ENCODE results near the gene ALG5.

The ALG5 gene

DNA sequence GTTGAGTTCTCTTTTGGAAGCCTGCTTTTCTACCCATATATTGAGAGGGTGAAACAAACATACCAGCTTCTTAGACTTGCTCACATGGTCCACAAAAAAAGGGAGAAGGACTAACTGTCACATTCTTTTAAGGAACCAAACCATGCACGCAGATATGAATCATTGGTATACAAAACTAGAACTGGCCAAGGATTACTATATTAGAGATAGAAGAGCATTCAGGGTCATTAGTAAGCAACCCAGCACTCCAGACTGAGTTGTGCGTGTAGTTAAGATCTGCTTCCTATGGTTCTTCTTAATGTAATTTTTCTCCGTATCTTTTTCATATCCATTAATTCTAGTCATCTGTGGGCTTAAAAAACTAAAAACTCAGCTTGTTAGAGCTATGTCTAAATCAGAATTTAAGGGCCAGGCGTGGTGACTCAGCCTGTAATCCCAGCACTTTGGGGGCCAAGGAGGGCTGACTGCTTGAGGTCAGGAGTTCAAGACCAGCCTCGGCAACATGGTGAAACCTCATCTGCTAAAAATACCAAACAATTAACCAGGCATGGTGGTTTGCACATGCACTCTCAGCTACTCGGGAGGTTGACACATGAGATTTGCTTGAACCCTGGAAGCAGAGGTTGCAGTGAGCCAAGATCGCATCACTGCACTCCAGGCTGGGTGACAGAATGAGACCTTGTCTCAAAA lies 19.6 kb downstream of the ALG5 start:
- no peaks in the 10 kb centered on the region for H3K27me3 ChIP-seq (ENCODE audit: low read depth, low read length)
- no peak overlapping the region for H3K4me3 ChIP-seq (ENCODE audit: low read depth in 1 of 2, low read length in 2 of 2)
- no peaks in the 10 kb centered on the region for H3K4me1 ChIP-seq (ENCODE audit: control insufficient read depth in 1 of 2, insufficient read depth in 2 of 2, low read length in 2 of 2)
- no peaks in the 10 kb centered on the region for H3K9me3 ChIP-seq (ENCODE audit: control insufficient read depth in 1 of 2, low read length in 2 of 2)
- peaks cover 24 to 32% of the 10 kb centered on the region in 2 donors for H3K36me3 ChIP-seq (ENCODE audit: control insufficient read depth in 1 of 2, insufficient read depth in 2 of 2, low read length in 2 of 2)
- H3K27ac ChIP-seq (ENCODE audit: low read length) = no peak overlapping the region

DNA sequence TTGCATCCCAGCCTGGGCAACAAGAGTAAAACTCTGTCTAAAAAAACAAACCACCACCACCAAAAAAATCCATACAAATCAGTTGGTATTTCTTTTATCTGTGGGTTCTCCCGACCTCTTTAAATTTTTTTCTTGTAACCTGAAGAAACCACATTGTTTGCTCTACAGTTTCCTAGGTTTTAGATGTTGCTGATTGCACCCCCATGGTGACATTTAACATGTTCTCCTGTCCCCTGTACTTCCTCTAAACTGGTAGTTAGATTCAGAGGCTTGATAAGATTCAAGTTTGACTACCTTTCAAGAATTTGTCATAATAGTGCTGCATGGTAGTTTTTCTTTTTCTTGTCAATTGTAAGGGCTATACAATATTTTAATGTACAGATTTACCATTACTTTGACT lies 24.0 kb downstream of the ALG5 start:
- no peaks in the 10 kb centered on the region for H3K9me3 ChIP-seq (ENCODE audit: control insufficient read depth in 1 of 2, low read length in 2 of 2)
- no peaks in the 10 kb centered on the region for H3K4me1 ChIP-seq (ENCODE audit: control insufficient read depth in 1 of 2, insufficient read depth in 2 of 2, low read length in 2 of 2)
- peaks cover 6 to 32% of the 10 kb centered on the region in 2 donors for H3K36me3 ChIP-seq (ENCODE audit: control insufficient read depth in 1 of 2, insufficient read depth in 2 of 2, low read length in 2 of 2)
- H3K27me3 ChIP-seq (ENCODE audit: low read depth, low read length) = no peaks in the 10 kb centered on the region
- no peak overlapping the region for H3K4me3 ChIP-seq (ENCODE audit: low read depth in 1 of 2, low read length in 2 of 2)
- H3K27ac ChIP-seq (ENCODE audit: low read length) = no peak overlapping the region

DNA sequence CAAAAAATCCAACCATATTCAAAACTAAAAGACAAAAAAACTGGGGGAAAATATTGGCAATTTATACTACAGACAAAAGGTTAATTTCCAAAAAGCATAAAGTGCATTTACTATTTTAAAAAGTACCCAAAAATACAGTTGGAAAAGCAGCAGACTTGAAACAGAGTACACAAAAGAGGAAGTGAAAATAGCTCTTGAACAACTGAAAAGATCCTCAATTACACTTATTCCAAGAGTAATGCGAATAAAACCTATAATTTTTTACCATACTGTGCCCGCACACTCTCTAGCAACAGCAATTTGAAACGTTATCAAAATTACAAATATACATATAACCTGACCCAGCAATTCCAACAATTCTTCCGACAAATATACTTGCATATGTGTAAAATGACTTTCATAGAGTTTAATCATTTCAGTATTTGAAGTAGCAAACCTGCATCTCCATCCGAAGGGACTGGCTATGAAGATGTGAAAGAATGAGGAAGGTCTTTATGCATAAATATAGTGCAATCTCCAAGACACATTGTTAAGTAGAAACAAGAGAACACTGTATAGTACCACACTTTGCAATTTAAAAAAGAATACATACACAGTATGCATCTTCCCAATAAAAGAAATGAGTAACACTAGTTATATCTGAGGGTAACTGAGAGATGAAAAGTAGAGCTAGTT lies 25.4 kb downstream of the ALG5 start:
- Histone ChIP-seq H3K27me3 (ENCODE audit: low read depth, low read length) (no peaks in the 10 kb centered on the region), H3K4me1 (ENCODE audit: control insufficient read depth in 1 of 2, insufficient read depth in 2 of 2, low read length in 2 of 2) (no peaks in the 10 kb centered on the region), H3K27ac (ENCODE audit: low read length) (no peak overlapping the region), H3K4me3 (ENCODE audit: low read depth in 1 of 2, low read length in 2 of 2) (no peak overlapping the region), H3K36me3 (ENCODE audit: control insufficient read depth in 1 of 2, insufficient read depth in 2 of 2, low read length in 2 of 2) (peaks cover 3 to 32% of the 10 kb centered on the region in 2 donors), H3K9me3 (ENCODE audit: control insufficient read depth in 1 of 2, low read length in 2 of 2) (no peaks in the 10 kb centered on the region)

DNA sequence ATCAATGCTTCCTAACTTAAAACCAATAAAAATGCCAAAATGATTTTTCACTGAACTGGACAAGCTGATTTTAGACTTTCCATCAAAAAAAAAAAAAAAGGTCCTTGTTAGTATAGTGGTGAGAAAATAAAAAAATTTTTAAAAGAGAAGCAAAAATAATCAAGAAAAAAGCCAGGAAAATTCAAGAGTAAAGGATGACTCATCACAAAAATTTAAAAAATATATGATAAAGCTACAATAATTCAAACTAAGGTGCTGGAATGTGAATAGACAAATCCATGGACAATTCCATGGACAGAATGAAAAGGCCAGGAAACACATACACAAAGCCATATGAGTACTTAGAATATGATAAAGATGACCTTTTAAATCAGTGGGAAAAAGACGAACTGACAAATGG lies 26.1 kb downstream of the ALG5 start:
- peaks cover 9 to 35% of the 10 kb centered on the region in 2 donors for H3K36me3 ChIP-seq (ENCODE audit: control insufficient read depth in 1 of 2, insufficient read depth in 2 of 2, low read length in 2 of 2)
- H3K9me3 ChIP-seq (ENCODE audit: control insufficient read depth in 1 of 2, low read length in 2 of 2) = no peaks in the 10 kb centered on the region
- no peaks in the 10 kb centered on the region for H3K27me3 ChIP-seq (ENCODE audit: low read depth, low read length)
- H3K27ac ChIP-seq (ENCODE audit: low read length) = no peak overlapping the region
- no peak overlapping the region for H3K4me3 ChIP-seq (ENCODE audit: low read depth in 1 of 2, low read length in 2 of 2)
- H3K4me1 ChIP-seq (ENCODE audit: control insufficient read depth in 1 of 2, insufficient read depth in 2 of 2, low read length in 2 of 2) = no peaks in the 10 kb centered on the region

DNA sequence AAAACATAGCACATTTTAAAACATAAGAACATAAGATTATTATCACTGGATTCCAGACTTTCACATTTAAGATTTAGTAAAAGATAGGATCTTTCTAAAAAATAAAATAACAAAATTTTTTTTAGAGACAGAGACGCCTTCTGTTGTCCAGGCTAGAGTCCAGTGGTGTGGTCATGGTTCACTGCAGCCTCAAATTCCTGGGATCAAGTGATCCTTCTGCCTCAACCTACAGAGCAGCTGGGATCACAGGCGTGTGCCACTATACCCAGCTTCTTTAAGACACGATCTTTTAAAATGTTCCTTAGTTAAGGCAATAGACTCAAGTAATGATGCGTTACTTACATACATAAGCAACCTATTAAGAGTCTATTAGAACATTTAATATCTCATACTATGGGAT lies 32.7 kb downstream of the ALG5 start:
- Histone ChIP-seq H3K4me1 (ENCODE audit: control insufficient read depth in 1 of 2, insufficient read depth in 2 of 2, low read length in 2 of 2) (no peaks in the 10 kb centered on the region), H3K4me3 (ENCODE audit: low read depth in 1 of 2, low read length in 2 of 2) (no peak overlapping the region), H3K27me3 (ENCODE audit: low read depth, low read length) (no peaks in the 10 kb centered on the region), H3K36me3 (ENCODE audit: control insufficient read depth in 1 of 2, insufficient read depth in 2 of 2, low read length in 2 of 2) (peaks cover 17 to 33% of the 10 kb centered on the region in 2 donors), H3K27ac (ENCODE audit: low read length) (no peak overlapping the region), H3K9me3 (ENCODE audit: control insufficient read depth in 1 of 2, low read length in 2 of 2) (no peaks in the 10 kb centered on the region)

DNA sequence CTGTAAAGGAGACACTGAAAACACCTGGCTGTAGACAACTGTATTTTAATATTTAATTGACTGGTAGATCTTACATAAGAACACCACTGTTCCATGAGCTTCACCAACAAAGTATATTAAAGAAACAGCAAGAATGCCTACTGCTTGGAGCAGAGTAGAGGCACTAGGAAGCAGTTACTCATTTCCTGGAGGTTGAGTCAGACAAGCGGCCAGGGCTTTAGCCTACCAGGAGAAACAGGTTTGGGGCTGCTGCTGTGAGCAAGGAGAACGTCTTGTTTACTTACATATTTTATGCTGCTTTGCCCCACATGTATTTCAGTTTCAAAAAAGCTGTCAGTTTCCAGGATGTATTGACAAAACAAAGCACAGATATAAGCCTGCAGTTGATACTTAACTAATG lies 33.4 kb downstream of the ALG5 start:
- H3K36me3 ChIP-seq (ENCODE audit: control insufficient read depth in 1 of 2, insufficient read depth in 2 of 2, low read length in 2 of 2) = peaks cover 17 to 31% of the 10 kb centered on the region in 2 donors
- no peak overlapping the region for H3K27ac ChIP-seq (ENCODE audit: low read length)
- no peaks in the 10 kb centered on the region for H3K4me1 ChIP-seq (ENCODE audit: control insufficient read depth in 1 of 2, insufficient read depth in 2 of 2, low read length in 2 of 2)

DNA sequence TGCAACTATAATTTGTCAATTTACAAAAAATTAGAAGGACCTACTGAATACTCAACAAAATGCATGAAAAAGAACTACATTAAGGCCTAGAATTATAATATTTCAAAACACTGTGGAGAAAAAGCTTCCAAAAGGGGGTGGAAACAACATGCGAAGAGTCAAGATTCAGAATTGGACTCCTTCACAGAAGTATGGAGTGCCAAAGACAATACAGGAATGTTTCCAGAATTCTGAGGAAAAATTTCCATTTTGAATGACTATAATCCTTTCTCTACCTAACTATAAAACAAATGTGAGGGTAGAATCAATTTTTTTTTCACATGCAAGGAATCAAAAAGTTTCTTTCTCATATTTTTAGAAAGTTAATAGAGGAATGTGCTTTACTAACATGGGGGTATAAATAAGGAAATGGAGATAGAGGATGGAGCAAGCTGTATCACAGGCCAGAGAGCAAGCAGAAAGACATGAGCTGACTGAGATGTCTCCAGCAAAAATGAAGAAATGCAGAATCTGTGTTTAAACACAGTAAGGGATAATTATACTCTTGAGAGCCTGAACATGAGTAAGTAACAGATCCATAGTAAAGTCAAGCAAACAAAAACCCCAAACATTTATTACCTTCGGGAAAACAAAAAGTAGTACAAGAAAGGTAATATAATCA lies 39.6 kb downstream of the ALG5 start:
- Histone ChIP-seq H3K36me3 (ENCODE audit: control insufficient read depth in 1 of 2, insufficient read depth in 2 of 2, low read length in 2 of 2) (peaks cover 12 to 20% of the 10 kb centered on the region in 2 donors), H3K4me3 (ENCODE audit: low read depth in 1 of 2, low read length in 2 of 2) (no peak overlapping the region), H3K27ac (ENCODE audit: low read length) (no peak overlapping the region), H3K9me3 (ENCODE audit: control insufficient read depth in 1 of 2, low read length in 2 of 2) (no peaks in the 10 kb centered on the region), H3K4me1 (ENCODE audit: control insufficient read depth in 1 of 2, insufficient read depth in 2 of 2, low read length in 2 of 2) (no peaks in the 10 kb centered on the region), H3K27me3 (ENCODE audit: low read depth, low read length) (no peaks in the 10 kb centered on the region)

More for the DNA sequence above, 33.4 kb downstream of the ALG5 start:
- Histone ChIP-seq H3K27me3 (ENCODE audit: low read depth, low read length) (no peaks in the 10 kb centered on the region), H3K9me3 (ENCODE audit: control insufficient read depth in 1 of 2, low read length in 2 of 2) (no peaks in the 10 kb centered on the region), H3K4me3 (ENCODE audit: low read depth in 1 of 2, low read length in 2 of 2) (no peak overlapping the region)

DNA sequence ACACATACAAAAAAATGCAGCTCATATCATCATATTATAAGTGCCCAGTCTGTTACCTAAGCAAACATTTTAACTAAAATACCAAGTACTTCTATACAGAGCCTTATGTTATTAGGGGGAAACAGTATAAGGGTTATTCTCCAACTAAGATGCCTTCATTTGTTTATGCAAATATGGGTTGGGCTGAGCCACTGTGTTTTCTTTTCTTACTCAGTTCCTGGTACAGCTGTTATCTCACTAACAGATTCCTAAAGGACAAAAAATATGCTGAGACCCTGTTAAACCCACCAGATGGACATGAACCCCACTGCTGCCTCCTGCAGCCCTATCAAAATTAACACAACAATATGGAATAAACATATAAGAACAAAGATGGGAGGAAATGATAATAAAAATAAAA lies 44.6 kb downstream of the ALG5 start:
- H3K9me3 ChIP-seq (ENCODE audit: control insufficient read depth in 1 of 2, low read length in 2 of 2) = no peaks in the 10 kb centered on the region
- H3K4me1 ChIP-seq (ENCODE audit: control insufficient read depth in 1 of 2, insufficient read depth in 2 of 2, low read length in 2 of 2) = no peaks in the 10 kb centered on the region
- no peak overlapping the region for H3K27ac ChIP-seq (ENCODE audit: low read length)
- peaks cover 17 to 19% of the 10 kb centered on the region in 2 donors for H3K36me3 ChIP-seq (ENCODE audit: control insufficient read depth in 1 of 2, insufficient read depth in 2 of 2, low read length in 2 of 2)
- no peak overlapping the region for H3K4me3 ChIP-seq (ENCODE audit: low read depth in 1 of 2, low read length in 2 of 2)
- no peaks in the 10 kb centered on the region for H3K27me3 ChIP-seq (ENCODE audit: low read depth, low read length)

DNA sequence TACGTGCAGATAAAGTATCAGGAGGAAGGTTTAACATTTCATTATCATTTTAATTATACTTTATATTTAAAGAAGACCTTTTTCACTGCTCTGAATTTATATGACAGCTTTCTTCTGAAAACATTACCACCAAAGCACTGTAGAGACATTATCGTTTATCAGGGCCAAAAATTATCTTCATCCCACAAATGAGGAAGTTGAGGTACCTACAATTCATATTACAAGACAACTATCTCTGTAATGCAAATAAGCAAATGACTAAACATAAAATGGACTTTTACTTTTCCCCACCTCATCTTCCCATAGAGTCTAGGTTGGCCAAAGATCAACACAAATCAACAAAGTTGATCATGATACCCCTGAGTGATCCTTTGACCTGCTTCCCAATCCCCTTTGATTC lies 48.2 kb downstream of the ALG5 start:
- no peak overlapping the region for H3K27ac ChIP-seq (ENCODE audit: low read length)
- H3K27me3 ChIP-seq (ENCODE audit: low read depth, low read length) = no peaks in the 10 kb centered on the region
- H3K4me1 ChIP-seq (ENCODE audit: control insufficient read depth in 1 of 2, insufficient read depth in 2 of 2, low read length in 2 of 2) = no peaks in the 10 kb centered on the region
- peaks cover 22 to 27% of the 10 kb centered on the region in 2 donors for H3K36me3 ChIP-seq (ENCODE audit: control insufficient read depth in 1 of 2, insufficient read depth in 2 of 2, low read length in 2 of 2)
- no peak overlapping the region for H3K4me3 ChIP-seq (ENCODE audit: low read depth in 1 of 2, low read length in 2 of 2)
- no peaks in the 10 kb centered on the region for H3K9me3 ChIP-seq (ENCODE audit: control insufficient read depth in 1 of 2, low read length in 2 of 2)

DNA sequence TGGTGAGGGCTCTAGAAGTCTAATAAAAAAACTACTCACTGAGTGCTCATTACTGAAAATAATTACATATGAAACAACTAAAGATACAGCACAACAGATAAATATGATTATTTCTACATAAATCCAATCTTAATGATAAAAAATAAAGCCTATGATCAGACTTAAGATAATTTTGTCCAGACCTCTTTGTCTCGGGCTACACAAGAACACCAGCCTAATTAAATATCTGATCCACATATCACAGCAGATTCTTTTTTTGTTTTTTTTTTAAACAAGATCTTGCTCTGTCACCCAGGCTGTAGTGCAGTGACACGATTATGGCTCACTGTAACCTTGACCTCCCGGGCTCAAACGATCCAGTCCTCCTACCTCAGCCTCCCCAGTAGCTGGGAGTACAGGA lies 48.8 kb downstream of the ALG5 start:
- Histone ChIP-seq H3K4me1 (ENCODE audit: control insufficient read depth in 1 of 2, insufficient read depth in 2 of 2, low read length in 2 of 2) (no peaks in the 10 kb centered on the region), H3K9me3 (ENCODE audit: control insufficient read depth in 1 of 2, low read length in 2 of 2) (no peaks in the 10 kb centered on the region), H3K4me3 (ENCODE audit: low read depth in 1 of 2, low read length in 2 of 2) (no peak overlapping the region), H3K36me3 (ENCODE audit: control insufficient read depth in 1 of 2, insufficient read depth in 2 of 2, low read length in 2 of 2) (peaks cover 20 to 27% of the 10 kb centered on the region in 2 donors), H3K27me3 (ENCODE audit: low read depth, low read length) (no peaks in the 10 kb centered on the region), H3K27ac (ENCODE audit: low read length) (no peak overlapping the region)

DNA sequence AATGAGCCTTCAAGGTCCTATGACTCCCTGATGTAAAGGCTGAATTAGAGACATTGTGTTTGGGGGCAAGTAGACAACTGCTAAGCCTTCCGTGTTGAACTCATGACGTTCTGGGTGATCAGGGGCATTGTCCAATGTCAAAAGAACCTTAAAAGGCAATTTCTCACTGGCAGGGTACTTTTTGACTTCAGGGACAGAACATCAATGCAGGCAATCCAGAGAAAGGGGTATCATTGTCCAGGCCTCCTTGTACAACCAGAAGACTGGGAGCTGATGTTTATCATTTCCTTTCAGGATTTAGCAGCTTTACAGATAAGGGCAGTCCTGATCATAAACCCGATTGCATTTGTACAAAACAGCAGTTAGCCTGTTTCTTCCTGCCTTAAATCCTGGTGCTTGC lies 54.1 kb downstream of the ALG5 start:
- Histone ChIP-seq H3K4me3 (ENCODE audit: low read depth in 1 of 2, low read length in 2 of 2) (no peak overlapping the region), H3K9me3 (ENCODE audit: control insufficient read depth in 1 of 2, low read length in 2 of 2) (no peaks in the 10 kb centered on the region), H3K36me3 (ENCODE audit: control insufficient read depth in 1 of 2, insufficient read depth in 2 of 2, low read length in 2 of 2) (peaks cover 8 to 12% of the 10 kb centered on the region in 2 donors), H3K4me1 (ENCODE audit: control insufficient read depth in 1 of 2, insufficient read depth in 2 of 2, low read length in 2 of 2) (no peaks in the 10 kb centered on the region), H3K27me3 (ENCODE audit: low read depth, low read length) (no peaks in the 10 kb centered on the region), H3K27ac (ENCODE audit: low read length) (no peak overlapping the region)

All from muscle layer of duodenum (tissue), 2 donors.